HG02588 (cell line): ENCODE results near the gene EHF.
"Not testable (repeated sequence)": the region's sequence is repeated elsewhere in the genome, so short reads cannot be mapped to it uniquely, and the experiment has no call there.

ENCODE experiments used
- ATAC-seq: cut with Tn5 transposase; IDR thresholded peaks from one replicate; pipeline ENCODE4 v1.9.1; 2021; ENCODE audit warnings: mild to moderate bottlenecking, moderate library complexity; ENCODE audit not compliant: unreplicated experiment

EHF gene

DNA sequence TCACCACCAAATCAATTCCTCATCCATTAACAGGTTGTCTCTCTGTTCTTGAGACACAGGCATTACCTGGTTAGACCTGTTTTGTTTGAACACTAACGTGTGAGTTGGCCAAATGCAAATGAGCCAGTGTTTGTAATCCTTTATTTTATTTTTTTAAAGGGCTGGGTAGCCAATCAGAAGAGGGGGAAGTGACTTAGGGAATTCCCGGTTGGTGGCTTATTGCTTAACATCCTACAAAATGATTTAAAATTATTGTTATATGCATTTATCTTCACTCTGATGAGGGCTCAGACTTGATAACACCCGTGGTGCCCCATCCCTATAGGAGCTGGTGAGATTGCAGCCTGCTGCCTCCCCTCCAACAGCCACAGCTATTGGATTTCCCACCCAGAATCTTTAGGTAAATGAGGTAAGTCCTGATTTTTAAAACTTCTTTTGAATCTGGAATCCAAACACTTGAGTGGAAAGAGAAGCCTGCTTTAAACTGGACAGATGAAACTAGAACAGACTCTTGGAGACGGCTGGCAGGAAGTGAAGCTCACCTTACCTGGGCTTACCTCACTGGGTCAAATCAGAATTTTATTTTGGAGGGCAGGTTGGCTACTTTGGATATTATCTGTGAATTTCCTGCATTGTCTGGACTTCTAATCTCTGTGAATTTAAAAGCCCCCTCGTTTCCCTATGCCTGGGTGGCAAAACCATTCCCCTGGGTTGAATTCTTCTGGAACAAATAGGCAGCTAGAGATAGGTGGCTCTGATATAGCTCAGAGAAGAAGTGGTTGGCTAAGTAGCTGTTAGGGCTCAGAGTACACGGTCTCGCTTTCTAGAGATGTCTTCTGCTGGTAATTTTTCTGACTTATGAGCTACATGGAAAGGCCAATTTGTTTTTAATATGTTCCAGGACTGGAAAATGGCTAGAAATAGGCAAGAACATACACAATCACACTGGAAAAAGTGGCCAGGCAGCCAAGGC lies at the start of gene EHF:
EHF (plus strand) TSS at position 274 of the 973 bp plus-strand sequence. CDS start 21,538 bp downstream, outside the sequence.
- no peak for ATAC-seq

DNA sequence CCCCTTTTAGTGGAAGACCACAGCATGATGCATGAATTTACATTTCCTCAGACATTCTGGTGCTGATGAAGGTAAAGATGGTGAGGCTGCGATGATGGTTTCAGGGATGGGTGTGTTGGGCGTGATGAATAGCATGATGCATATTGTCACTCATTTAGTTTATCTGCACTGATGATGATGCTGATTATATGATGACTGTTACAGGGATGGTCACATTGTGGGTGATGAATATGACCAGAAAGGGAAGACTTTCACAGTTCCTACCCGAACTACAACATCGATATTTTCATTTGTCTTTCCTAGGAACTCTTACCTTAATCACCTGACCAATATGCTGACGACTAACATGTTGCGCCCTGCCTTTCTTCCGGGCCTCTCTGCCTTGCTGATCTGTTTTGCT lies 47.4 kb upstream of the EHF start:
- no peak for ATAC-seq

DNA sequence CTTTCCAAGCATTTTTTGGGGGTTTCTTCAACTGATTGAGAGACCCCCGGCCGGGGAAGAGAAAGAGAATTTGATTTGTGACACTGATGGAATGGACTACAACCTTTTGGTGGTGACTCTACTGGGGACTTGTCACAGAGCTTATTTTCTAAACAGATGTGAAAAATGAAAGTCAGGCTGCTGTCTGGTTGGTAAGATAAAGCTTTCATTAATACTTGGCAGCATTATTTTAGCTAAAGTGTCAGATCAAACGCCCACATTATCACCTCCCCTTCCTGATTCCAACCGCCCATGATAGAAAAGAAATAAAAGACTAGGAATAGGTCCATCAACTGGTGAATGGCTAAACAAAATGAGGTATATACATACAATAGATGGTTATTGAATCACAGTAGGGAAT lies 45.6 kb upstream of the EHF start:
- no peak for ATAC-seq

DNA sequence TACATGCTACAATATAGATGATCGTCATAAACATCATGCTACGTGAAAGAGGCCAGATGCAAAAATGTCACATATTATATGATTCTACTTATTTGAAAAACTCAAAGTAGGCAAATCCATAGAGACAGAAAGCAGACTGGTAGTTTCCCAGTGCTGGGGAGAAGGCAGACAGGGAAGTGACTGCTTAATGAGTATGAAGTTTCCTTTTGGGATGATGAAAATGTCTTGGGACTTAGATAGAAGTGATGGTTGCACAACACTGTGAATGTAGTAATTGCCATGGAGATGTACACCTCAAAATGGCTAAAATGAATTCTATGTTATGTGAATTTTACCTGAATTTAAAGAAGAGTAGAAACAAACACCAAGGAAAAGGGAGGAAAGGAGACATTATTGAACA lies 45.2 kb upstream of the EHF start:
- ATAC-seq: no peak

DNA sequence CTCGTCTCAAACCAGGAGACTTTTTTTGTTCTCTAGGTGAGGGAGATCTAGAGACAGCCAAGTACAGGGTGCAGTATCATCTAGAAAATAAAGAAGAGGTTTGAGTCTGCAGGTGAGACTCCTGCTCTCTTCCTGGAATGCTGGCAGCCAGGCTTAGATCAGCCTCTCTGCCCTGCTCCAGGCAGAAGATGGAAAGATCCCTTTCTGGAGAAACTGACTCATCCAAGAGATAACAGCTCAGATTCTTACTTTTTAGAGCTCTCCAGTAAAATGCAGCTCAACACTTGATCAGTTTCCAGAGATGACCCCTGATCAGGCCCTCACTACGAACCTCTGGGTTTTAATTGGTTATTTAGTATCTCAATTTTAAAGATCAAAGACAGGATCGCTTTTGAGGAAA lies 44.6 kb upstream of the EHF start:
- ATAC-seq: no peak

DNA sequence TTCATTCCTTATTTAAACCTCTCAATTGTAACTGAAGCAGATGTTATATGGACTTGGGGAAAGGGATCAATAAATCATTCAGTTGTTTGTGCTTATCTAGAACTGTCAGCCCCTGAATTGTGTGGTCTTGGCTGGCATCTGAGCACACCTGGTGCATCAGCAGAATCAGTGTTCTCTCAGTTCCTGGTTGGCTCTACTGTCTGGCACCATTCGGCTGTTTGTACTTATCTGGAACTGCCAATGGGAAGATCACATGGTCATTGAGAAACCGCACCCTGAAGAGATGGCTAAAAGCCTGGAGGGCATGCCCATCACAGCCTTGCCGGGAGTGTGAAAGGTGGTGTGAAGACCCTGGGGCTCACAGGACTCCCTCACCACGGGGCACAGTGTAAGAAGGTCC lies 37.1 kb upstream of the EHF start:
- ATAC-seq: no peak

DNA sequence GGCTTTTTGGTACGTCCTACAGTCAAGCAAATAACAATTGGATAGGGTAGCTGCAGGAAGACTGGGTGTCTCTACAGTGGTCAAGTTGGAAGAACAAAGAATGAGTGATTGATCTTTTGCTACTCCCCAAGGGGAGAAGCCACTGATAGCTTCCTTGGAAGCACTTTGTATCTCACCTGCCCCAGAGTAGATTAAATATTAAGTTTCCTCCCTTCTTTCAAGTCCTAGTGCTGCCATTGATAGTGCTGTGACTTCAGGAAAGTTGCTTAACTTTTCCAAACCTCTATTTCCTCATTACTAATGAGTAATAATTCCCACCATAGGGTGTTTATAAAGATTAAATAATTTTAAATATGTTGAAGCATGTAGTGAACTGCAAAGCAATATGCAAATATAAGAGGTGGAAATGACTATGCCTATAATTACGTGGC lies 35.6 kb upstream of the EHF start:
- no peak for ATAC-seq

DNA sequence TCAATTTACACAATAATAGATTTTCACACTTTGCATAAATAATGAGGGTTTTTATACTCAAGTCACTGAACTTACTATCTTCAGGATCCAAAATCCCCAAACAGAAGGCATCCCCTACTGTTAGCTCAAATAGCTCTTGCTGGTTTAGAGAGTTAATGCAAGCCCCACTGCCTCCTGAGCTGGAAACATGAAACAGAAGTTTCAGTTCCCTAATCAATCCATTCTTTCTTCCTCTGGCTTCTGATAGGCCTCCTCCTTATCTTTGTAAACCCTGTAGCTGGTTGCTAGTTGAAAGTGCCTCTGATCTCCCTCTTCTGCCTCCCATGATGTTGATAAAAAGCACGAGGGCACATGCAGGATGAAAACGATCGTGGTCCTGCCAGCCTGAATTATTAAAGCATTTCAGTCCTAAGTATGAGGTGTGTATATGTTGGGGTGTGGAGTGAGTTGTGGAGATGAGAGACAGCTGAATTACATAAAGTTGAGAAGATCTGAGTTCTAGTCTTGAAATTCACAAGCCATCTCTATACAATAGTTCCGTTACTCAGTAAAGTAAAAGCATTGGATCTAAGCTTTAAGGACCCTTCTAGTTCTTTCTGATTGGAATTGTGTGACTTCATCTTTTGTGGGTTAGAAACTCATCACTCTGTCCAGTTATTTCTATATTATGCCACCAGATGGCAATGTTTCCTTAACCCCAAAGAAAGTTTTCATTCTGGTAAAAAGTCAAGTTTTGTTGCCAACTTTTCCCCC lies 35.0 kb upstream of the EHF start:
- ATAC-seq: peak; percentile 69

DNA sequence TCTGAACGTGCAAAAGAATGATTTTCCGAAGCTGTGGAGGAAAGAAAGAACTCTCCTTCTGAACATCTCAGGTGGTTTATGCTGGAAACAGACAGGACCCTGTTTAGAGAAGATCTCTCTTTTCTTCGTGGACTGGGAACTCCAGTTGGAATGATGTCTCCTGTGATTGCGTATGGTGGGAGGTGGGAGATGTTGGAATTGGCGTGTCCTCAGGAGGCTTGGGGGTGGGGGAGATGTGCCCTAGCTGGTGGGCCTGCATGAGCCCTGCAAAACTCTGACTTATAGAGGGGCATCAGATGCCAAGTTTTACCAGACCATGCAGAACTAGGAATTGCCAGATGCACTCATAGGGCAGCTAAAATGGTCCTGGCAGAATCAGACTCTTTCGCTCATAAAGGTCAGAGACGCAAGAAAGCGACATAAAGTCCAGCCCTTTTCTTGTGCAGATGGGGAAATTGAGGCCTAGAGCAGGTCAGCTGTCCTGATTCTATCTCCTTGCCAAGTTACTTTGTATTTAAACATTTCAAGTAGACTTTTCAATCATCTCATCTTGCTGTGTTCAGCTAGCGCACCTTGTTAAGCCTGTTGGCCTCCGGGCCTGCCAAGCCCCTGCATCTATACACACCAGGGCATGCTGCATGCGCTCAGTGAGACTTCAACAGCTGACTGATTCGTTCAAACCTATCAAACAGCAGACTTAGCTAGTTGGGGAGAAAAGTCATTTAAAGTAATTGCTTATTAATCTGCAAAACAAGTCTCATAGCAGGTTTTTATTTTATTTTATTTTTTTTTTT lies 34.2 kb upstream of the EHF start:
- ATAC-seq: no peak

DNA sequence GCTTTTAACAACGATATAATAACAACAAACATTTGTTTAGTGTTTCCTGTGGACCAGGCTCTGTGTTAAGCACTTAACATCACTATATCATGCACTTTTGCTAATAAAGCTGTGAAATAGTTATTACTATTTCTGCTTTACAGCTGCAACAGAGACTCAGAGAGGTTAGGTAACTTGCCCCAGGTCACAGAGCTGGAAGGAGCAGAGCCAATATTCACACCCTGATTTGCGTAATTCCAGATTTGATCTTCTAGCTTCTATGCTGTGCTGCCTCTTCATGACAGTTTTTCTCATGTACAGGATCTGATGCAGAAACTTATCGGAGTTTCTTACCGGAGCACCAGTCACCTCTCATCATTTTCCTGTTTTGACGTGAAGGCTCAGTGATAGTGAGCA lies 33.6 kb upstream of the EHF start:
- no peak for ATAC-seq

DNA sequence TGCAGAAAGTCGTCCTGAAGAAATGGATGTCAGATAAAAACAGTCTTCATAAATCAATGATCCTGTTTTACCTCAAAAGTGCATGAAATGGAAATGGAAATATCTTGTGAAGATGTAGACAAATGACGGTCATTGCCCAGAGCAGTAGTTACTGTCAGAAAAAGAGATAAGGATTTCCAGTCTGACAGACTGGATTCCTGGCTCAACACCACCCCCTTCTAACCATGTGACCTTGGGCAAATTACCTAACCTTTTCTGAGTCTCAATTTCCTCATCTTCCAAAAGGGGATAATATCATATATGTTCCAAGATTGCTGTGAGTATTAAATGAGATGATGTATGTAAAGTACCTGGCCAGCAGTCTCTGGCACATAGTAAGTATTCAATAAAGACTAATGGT lies 32.9 kb upstream of the EHF start:
- ATAC-seq: no peak

DNA sequence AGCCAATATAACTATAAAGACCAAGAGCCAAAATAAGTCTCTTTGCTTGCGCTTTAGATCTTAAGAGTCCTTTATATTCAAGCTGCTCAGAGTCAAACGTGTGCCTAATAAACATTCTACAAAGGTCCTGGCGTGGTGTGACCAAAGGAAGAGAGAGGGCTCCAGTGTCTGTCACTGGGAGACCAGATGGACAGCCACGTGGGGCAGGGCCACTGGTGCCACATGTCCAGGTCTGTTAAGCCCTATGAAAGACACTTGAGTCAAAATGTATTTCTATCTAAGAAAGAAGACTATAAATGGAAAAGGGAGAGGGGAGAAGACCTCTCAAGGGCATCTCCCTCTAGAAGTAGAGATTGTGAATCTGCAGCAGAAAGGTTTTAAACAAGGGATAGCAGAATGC lies 32.2 kb upstream of the EHF start:
- no peak for ATAC-seq

DNA sequence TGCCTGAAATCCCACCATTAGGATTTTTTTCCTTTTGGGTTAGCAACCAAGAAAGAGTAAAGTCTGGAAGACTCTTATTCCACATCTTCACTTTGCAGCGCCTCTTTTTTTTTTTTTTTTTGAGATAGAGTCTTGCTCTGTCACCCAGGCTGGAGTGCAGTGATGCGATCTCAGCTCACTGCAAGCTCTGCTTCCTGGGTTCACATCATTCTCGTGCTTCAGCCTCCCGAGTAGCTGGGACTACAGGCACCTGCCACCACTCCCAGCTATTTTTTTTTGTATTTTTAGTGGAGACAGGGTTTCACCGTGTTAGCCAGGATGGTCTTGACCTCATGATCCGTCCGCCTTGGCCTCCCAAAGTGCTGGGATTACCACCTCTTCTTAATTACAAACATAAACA lies 31.7 kb upstream of the EHF start:
- not testable (repeated sequence) for ATAC-seq

DNA sequence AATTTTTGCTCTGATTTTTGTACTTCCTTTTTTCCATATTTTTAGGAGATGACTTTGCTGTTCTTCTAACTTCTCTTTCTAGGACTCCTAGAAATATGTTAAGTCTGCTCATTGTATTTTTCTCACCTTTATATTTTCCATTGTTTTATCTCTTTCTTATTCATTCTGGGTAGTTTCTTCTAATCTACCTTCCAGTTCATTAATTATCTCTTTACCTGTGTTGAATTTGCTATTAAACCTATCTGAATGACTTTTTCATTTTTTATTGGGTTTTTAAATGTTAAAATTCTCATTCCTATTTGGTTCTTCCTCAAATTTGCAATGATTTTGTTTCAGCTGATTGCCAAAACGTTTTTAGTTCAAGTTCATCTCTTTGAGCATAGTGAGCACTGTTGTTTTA lies 27.8 kb upstream of the EHF start:
- ATAC-seq: no peak

DNA sequence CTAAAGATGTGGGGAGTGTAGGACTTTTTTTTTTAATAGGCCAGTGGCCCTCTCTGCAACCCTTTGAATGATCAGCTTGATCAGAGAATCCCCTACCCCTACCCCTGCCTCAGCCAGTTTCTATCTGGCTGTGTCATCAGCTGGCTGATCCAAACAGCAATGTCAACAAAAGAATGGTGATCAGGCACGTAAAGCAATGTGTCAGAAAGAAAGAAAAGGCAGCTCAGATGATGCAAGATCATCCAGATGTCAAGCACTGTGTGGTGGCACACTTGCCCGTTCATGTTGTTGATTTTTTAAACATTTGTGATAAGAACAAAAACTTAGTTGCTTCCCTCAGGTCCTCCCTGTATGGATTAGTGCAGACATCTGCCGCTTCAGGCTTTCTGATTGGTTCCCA lies 26.3 kb upstream of the EHF start:
- no peak for ATAC-seq

DNA sequence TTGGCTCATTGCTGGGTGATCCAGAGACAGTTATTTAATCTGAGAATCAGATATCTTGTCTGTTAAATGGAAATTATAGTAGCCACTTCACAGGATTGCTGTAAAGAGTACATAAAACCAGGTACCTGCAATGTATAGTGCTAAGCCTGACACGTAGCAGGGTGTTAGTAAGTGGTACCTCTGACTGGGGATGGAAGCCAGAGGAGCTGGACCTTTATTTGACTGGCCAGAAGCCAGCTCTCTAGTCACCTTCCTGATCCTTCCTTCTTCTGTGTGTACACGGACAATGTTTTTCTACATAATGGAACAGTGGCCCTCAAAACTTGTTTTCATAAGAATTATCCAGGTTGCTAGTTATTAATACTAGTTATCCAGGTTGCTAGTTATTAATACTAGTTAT lies 25.5 kb upstream of the EHF start:
- no peak for ATAC-seq

DNA sequence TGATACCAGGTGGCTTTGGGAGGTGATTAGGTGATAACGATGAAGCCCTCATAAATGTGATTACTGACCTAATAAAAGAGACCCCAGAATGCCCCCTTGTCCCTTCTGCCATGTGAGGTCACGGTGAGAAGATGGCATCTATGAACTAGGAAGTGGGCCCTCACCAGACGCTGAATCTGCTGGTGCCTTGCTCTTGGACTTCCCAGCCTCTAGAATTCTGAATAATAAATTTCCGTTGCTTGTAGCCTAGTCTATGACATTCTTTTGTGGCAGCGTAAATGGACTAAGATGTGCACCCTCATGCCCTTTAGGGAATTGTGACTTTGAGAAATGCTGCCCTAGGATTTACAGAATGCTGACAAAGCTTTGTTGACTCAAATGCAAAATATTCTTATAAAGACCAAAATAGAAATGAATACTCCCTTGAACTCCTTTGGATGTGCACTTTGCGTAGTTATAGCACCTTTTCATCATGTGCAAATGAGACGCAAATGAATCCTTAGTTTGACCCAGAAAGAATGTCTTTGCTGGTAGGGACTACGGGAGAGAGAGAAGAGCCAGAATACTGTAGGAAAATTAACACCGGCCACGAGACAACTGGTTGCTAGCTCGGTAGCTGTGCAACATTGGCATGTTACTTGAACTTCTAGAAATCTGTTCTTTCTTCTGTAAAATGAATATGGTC lies 24.8 kb upstream of the EHF start:
- ATAC-seq: no peak

DNA sequence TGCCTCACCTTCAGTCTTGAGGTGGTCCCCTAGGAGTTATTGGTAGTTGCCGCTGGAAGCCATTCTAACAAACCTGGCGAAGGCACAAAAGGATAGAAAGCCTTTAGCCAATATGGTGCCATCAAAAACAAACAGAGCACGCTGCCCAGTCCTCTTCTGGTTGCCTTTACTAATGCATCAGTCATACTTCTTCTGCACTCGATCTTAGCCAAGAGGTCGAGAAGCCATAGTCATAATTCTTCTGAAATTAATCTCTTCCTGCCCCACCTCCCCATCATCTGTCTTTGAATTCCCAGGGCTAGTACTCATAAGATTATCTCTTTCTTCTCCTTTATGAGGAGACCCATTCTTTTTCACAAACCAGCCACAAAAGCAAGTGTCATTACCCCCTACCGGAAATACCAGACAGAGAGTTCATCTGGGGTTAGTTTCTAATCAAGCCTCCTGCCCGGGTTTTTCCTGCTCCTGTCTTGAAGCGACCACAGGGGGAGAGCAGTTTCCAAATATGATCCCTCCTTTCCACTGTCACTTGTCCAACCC lies 21.4 kb upstream of the EHF start:
- ATAC-seq: no peak

DNA sequence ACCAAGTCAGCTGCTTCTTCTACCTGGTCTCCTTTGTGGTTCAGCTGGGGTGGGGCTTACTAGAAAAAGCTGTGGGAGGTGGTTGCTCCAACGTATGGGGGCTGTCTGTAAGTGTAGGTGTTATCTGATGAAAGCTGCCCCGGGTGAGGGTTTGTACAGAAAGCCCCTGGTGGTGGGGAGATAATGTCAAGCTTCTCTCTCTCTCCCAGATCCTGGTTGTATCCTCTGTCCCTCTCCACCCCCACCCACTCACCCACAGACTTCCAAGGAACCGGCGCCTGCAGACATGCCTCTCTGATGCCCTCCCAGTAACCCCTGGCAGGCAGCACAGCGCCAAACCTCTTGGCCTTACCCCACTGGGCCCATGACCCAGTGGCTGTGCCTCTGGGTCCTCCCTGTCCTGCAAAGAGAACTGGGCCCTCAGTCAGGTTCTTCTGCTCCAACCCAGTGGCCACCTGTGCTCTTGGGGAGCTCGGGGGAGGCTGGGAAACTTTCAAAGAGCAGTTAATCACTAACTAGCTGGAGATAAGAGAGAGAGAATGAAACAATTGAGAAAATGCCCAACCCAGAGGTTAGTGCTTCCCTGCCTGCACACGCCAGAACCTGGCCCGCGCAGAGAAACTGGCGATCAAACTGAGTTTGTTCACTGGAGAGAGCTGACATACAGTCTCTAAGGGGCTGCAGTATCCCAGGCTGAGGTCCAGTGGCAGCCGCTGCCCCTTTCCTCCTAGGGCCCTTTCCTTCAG lies 20.4 kb upstream of the EHF start:
- ATAC-seq: no peak

DNA sequence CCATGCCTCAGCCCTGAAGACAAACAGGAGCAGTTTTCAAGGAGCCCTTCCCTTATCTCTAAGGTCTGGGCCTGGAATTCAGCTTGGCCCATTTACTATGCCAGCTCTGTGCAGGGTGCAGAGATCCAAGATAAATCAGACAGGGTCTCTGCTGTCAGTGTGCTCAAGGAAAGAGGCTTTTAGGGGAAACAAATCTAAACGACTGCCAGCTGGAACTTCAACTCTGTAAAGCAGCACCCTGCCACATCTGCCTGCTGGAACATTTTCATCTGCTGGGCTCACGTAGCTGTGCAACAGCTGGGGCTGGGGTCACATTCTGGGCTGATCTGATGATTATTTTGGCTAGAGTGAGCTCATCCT lies 19.8 kb upstream of the EHF start:
- ATAC-seq: no peak
